ENCODE data around the gene ZBTB16.

Gene ZBTB16

GRCh38 chr11:114152162-114152561, 92.7 kb downstream of the ZBTB16 start:
- DNase-seq (ENCODE audit: low spot score) = no peak
- TF ChIP-seq CTCF (IDR thresholded peaks at IDR 0.05; ENCODE audit: extremely low read depth, insufficient read depth, missing control alignments) = no peak
- in situ Hi-C loops (cut with MboI; ENCODE audit: low pct_unique_long_range_greater_than_20kb, low sequenced_read_pairs, unreplicated experiment) = no loop called here

GRCh38 chr11:114152785-114153184, 93.3 kb downstream of the ZBTB16 start:
- no peak for DNase-seq (ENCODE audit: low spot score)
- TF ChIP-seq CTCF (IDR thresholded peaks at IDR 0.05; ENCODE audit: extremely low read depth, insufficient read depth, missing control alignments) = no peak
- in situ Hi-C loops (cut with MboI; ENCODE audit: low pct_unique_long_range_greater_than_20kb, low sequenced_read_pairs, unreplicated experiment) = no loop called here

GRCh38 chr11:114153224-114153623, 93.7 kb downstream of the ZBTB16 start:
- in situ Hi-C loops (cut with MboI; ENCODE audit: low pct_unique_long_range_greater_than_20kb, low sequenced_read_pairs, unreplicated experiment) = no loop called here
- TF ChIP-seq CTCF (IDR thresholded peaks at IDR 0.05; ENCODE audit: extremely low read depth, insufficient read depth, missing control alignments) = no peak
- DNase-seq (ENCODE audit: low spot score) = no peak

GRCh38 chr11:114154271-114155047, 94.9 kb downstream of the ZBTB16 start:
- no peak for DNase-seq (ENCODE audit: low spot score)
- in situ Hi-C loops (cut with MboI; ENCODE audit: low pct_unique_long_range_greater_than_20kb, low sequenced_read_pairs, unreplicated experiment) = no loop called here

GRCh38 chr11:114155116-114155515, 95.6 kb downstream of the ZBTB16 start:
- no peak for TF ChIP-seq CTCF (IDR thresholded peaks at IDR 0.05; ENCODE audit: extremely low read depth, insufficient read depth, missing control alignments)
- in situ Hi-C loops (cut with MboI; ENCODE audit: low pct_unique_long_range_greater_than_20kb, low sequenced_read_pairs, unreplicated experiment) = no loop called here
- no peak for DNase-seq (ENCODE audit: low spot score)

More at GRCh38 chr11:114154271-114155047, 94.9 kb downstream of the ZBTB16 start:
- TF ChIP-seq CTCF (IDR thresholded peaks at IDR 0.05; ENCODE audit: extremely low read depth, insufficient read depth, missing control alignments) = no peak

GRCh38 chr11:114156131-114156581, 96.6 kb downstream of the ZBTB16 start:
- in situ Hi-C loops (cut with MboI; ENCODE audit: low pct_unique_long_range_greater_than_20kb, low sequenced_read_pairs, unreplicated experiment) = no loop called here
- TF ChIP-seq CTCF (IDR thresholded peaks at IDR 0.05; ENCODE audit: extremely low read depth, insufficient read depth, missing control alignments) = no peak
- DNase-seq (ENCODE audit: low spot score) = no peak
